ENCODE measurements around the gene MATN1.

MATN1 gene

DNA sequence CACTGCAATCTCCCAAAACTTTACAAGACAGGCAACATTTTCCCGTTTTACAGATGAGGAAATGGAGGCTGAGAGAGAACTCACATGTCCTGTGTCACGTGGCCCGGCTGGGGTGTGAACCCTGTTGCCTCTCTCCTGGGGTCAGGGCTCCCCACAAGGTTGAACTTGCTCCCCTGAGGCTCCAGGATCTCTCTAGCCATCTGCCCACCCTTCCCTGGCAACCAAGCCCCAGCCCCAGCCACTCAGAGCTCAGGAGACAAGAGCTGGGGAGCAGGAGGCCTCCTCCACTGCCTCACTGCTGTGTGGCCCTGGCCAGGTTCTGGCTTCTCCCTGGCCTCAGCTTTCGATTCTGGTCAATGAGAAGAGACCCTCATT, 22.4 kb upstream of the MATN1 start:
- peaks cover 96 to 98% of the 10 kb centered on the region in 2 donors for H3K4me1 Mint-ChIP-seq (ENCODE audit: low read depth in 2 of 2)
- H3K4me3 Mint-ChIP-seq, result peak overlapping the region; percentile 99
- peak overlapping the region; percentile 99 for H3K27ac Mint-ChIP-seq
- no peaks in the 10 kb centered on the region for H3K9me3 Mint-ChIP-seq
- H3K36me3 Mint-ChIP-seq (ENCODE audit: insufficient read depth), result peaks cover 93% of the 10 kb centered on the region
- ATAC-seq (replicated peaks) (no peak), DNase-seq (no peak)
- no peaks in the 10 kb centered on the region for H3K27me3 Mint-ChIP-seq

DNA sequence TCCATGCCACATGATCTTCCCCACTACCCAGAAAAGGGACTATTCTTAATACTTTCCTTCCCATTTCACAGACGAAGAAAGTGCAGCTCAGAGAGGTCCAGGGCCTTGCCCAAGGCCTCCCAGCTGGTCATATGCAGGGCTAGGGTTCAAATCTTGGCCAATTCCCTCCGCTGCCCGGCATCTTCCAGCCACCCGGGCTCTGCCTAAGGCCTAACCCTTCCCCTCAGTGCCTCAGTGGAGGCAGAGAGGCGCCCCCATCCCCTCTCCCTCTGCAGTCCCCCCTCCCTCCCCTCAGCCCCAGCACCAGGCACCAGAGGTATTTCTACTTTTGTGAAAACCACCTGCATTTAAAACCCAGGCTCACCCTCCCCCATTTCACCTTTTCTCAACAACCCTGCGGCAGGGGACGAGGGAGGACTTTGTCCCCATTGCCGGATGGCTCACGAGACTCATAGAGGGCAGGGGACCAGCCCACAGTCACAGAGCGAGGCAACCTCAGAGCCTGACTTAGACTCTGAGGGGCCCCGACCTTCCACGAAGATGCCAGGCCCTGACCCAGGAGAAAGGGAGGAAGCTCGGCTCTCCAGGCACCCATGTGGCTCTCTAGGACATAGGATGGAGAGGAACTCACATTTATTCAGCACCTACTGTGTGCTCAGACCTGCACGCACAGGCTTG, 21.9 kb upstream of the MATN1 start:
- Mint-ChIP-seq H3K36me3 (ENCODE audit: insufficient read depth) (peaks cover 93% of the 10 kb centered on the region), H3K4me3 (peak overlapping the region; percentile 99), H3K27me3 (no peaks in the 10 kb centered on the region), H3K27ac (peak overlapping the region; percentile 99), H3K9me3 (no peaks in the 10 kb centered on the region), H3K4me1 (ENCODE audit: low read depth in 2 of 2) (peaks cover 96 to 98% of the 10 kb centered on the region in 2 donors)
- DNase-seq (no peak), ATAC-seq (replicated peaks) (no peak)

DNA sequence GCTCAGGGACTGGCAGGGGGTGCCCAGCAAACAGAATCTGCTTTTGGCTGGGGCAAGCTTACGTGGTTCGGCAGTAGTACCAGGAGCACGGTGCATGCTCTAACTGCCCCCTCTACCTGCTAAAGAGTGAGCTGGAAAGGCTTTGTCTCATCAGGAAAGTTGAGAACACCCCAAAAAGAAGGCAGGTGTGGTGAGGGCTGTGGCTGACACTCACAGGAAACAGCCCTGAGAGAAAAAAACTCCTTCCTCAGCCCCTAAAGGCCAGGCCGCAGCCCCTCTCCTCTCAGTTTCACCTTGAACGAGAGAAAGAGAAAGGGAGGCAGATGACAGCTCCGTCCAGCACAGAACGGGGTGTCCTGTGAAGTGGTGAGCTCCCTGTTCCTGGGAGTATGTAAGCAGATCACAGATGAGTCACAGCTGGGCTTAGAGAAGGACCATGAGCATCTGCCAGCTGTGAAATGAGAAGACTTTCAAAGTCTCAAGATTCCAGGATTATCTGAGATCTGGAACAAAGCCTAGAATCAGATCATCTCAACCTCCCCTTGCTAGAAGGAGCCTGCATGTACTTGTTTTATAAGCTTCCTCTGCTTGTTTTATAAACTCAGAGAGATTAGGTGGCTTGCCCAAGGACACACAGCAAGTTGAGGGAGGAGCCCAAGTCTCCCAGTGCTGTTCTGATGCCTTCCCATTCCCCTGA, 20.8 kb upstream of the MATN1 start:
- H3K36me3 Mint-ChIP-seq (ENCODE audit: insufficient read depth), result peaks cover 93% of the 10 kb centered on the region
- H3K9me3 Mint-ChIP-seq, result no peaks in the 10 kb centered on the region
- DNase-seq (peak in 2 of 3 experiments; percentile 41 to 46), ATAC-seq (replicated peaks) (peak; percentile 54)
- peak overlapping the region; percentile 99 for H3K4me3 Mint-ChIP-seq
- peak overlapping the region; percentile 99 for H3K27ac Mint-ChIP-seq
- peaks cover 90 to 93% of the 10 kb centered on the region in 2 donors for H3K4me1 Mint-ChIP-seq (ENCODE audit: low read depth in 2 of 2)
- no peaks in the 10 kb centered on the region for H3K27me3 Mint-ChIP-seq

DNA sequence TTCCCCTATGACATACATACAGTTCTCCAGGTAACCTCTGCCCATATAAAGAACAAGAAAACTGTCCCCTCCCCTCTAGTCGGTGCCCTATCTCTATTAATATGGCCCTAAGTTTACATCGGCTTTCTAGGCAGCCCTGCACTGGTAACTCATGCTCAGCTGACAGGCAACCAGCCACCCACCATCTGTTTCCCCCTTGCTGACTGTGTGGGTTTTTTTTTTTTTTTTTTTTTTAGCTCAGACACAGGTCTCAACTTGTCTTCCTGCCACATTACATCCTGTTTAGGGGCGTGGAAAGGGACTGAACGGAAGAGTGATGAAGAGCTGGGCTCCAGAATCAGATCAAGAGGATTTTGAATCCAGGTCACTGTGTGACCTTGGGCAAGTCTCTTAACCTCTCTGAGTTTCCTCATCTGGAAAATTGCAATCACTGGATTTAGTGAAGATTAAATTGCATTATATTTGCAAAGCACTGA, 20.2 kb upstream of the MATN1 start:
- Mint-ChIP-seq H3K9me3 (no peaks in the 10 kb centered on the region), H3K36me3 (ENCODE audit: insufficient read depth) (peaks cover 93% of the 10 kb centered on the region), H3K4me1 (ENCODE audit: low read depth in 2 of 2) (peaks cover 87 to 90% of the 10 kb centered on the region in 2 donors)

DNA sequence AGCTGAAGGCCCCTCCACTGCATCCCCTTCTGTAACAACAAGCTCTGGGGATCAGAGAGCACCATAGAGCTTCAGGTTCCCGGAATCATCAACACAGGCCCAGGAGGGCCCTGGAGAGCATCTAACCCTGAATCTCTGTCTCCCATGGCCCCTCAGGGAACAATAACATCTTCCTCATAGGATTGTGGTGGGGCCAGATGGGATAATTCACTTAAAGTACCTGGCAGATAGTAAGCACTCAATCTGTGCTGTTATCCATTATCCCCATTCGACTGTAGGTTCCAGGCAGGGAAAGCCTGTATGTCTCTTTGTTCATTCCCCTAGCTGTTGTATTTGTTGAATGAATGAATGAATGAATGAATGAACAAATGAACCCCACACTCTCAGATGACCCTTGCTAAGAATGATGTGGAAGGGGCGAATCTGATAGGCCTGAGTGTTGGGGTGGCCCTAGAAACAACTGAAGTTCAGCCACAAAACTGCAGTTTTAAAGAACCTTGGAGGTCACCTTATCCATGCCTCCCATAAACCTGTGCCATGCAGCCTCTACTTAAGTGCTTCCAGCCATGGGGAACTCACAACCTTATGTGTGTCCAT, 19.7 kb upstream of the MATN1 start:
- H3K4me3 Mint-ChIP-seq, result peak overlapping the region; percentile 99

More for the DNA sequence above, 20.2 kb upstream of the MATN1 start:
- ATAC-seq (replicated peaks) (peak; percentile 85), DNase-seq (peak; percentile 64 to 71 (median 68))
- peak overlapping the region; percentile 99 for H3K4me3 Mint-ChIP-seq
- no peaks in the 10 kb centered on the region for H3K27me3 Mint-ChIP-seq
- H3K27ac Mint-ChIP-seq, result peak overlapping the region; percentile 99

DNA sequence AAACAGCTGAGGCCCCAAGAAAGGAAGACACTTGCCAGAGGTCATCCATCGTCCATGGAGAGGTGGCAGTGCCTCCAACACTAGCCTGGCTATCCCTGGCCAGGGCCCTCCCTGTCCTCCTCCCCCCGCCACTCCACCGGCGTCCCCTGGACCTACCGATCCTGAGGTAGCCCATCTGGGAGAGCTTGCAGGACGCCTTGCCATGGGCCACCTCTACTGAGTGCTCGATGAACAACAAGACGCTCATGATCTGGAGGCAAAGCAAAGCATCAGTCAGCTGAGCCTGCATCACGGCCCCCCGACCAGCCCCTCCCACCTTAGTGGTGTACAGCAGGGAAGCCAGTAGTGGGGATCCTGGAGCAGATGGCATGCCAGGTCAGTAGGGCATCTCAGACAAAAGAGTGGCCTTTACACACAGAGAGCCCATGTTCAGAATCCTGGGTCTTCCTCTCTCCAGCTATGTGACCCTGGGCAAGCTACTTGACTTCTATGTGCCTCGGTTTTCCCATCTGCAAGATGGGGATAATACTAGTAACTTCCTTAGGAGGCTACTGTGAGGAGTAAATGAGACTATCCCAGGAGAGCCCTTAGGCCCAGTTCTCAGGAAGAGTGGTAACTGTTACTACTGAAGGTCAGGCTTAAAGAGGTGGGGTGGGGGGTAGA, 19.0 kb upstream of the MATN1 start:
- peak overlapping the region; percentile 99 for H3K4me3 Mint-ChIP-seq
- DNase-seq, result no peak
- no peaks in the 10 kb centered on the region for H3K27me3 Mint-ChIP-seq
- no peaks in the 10 kb centered on the region for H3K9me3 Mint-ChIP-seq
- H3K27ac Mint-ChIP-seq, result peak overlapping the region; percentile 99
- ATAC-seq (replicated peaks), result no peak
- H3K4me1 Mint-ChIP-seq (ENCODE audit: low read depth in 2 of 2), result peaks cover 84 to 85% of the 10 kb centered on the region in 2 donors
- peaks cover 93% of the 10 kb centered on the region for H3K36me3 Mint-ChIP-seq (ENCODE audit: insufficient read depth)

More for the DNA sequence above, 19.7 kb upstream of the MATN1 start:
- no peaks in the 10 kb centered on the region for H3K9me3 Mint-ChIP-seq
- ATAC-seq (replicated peaks) (no peak), DNase-seq (no peak)
- peaks cover 93% of the 10 kb centered on the region for H3K36me3 Mint-ChIP-seq (ENCODE audit: insufficient read depth)
- peaks cover 86 to 90% of the 10 kb centered on the region in 2 donors for H3K4me1 Mint-ChIP-seq (ENCODE audit: low read depth in 2 of 2)
- peak overlapping the region; percentile 99 for H3K27ac Mint-ChIP-seq
- no peaks in the 10 kb centered on the region for H3K27me3 Mint-ChIP-seq

DNA sequence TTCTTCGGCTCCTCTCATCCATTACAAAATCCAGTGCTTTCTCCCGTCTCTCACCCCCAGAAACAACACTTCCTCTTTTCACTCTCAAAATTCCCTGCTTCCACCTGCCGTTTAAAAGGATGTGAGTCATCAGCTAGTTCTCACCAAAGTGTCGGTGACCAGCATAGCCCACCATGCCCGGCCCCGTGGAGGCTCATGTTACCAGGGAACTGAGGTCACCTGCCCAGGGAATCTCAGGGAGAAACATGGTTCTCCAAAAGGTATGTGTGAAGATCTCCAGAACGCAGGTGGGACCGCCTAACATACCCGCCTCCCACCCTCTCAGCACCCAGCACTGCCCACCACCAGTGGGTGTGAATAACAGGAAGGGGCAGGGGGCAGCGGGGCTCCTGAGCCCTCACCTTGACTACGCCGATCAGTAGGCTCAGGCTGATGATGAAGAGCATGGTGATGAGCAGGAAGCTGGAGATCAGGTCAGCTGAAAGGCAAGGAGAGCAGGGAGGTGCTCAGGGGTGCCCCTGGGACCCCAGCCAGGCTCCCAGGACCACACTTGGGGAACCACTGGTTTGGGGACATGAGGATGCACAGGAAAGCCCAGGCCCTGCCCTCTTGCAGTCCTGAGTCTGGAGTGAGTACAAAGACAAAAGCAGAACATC, 18.0 kb upstream of the MATN1 start:
- ATAC-seq (replicated peaks) (no peak), DNase-seq (no peak)
- H3K9me3 Mint-ChIP-seq, result no peaks in the 10 kb centered on the region
- peaks cover 93% of the 10 kb centered on the region for H3K36me3 Mint-ChIP-seq (ENCODE audit: insufficient read depth)
- peak overlapping the region; percentile 99 for H3K27ac Mint-ChIP-seq
- peaks cover 74 to 78% of the 10 kb centered on the region in 2 donors for H3K4me1 Mint-ChIP-seq (ENCODE audit: low read depth in 2 of 2)
- H3K4me3 Mint-ChIP-seq, result peak overlapping the region; percentile 69 to 71
- H3K27me3 Mint-ChIP-seq, result no peaks in the 10 kb centered on the region

DNA sequence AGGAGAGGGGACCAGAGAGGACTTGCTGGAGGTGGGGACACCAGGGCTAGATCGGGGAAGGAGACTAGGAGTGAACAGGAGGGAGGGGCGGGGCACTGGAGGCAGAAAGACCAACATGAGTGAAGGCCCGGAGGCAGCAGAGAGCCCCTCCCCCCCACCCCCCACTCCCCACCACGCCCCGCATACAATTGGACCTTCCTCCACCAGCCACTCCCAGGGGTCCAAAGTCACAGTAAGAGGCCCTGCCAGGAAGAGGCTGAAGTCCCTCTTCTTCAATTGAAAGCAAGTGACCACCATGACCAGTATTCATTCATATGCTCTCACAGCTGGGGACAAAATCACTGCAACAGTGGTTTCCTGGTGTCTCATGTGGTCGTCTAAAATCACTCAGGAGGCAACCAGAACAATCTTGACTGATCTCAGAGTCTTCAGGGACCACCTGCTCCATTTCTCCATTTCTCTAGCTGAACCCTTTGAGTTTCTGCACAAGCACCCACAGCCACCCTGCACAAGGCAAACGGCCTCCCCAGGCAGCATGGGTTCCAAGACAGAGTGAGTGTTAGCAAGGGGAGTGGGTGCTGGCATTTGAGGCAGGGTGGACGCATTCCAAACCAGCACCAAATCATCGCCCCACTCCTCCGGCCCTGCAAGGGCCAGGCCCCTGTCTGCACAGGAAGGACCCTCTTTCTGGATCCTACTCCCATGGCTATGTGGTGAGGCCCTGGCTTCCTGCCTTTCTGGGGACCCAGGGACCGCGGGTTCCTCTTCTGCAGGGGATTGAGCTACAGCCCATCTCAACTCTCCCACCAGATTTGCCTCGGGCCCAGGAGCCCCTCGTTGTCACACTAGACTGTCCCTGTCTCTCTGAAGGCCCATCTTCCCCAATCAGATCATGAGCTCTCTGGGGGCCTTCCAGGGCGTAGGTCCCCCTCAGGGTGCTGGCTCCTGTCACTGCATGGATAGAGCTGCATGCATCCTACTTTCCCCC, 17.2 kb upstream of the MATN1 start:
- ATAC-seq (replicated peaks), result no peak
- Mint-ChIP-seq H3K27ac (peak overlapping the region; percentile 99), H3K36me3 (ENCODE audit: insufficient read depth) (peaks cover 94% of the 10 kb centered on the region), H3K9me3 (no peaks in the 10 kb centered on the region), H3K27me3 (no peaks in the 10 kb centered on the region), H3K4me1 (ENCODE audit: low read depth in 2 of 2) (peaks cover 70 to 74% of the 10 kb centered on the region in 2 donors), H3K4me3 (peak overlapping the region; percentile 69 to 71)
- no peak for DNase-seq

DNA sequence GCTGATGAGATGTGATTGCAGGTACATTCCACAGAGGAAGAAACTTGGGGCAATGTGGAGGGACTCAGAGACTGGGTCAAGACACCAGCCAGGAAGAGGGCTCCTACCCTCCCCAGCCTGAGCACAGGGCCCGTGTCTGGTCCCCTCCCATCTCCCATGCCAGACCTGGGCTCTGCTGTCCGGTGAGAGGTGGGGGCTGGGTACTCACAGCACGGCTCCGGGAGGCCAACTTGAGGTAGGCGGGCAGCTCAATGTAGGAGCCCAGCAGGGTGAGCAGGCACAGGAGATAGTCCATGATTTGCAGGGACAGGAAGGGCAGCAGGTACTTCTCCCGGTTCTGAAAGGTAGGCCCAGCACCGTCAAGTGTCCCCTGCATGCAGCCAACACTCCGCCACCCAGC, 16.2 kb upstream of the MATN1 start:
- ATAC-seq (replicated peaks), result no peak
- H3K27ac Mint-ChIP-seq, result peak overlapping the region in 1 of 2 donors; percentile 99
- no peak overlapping the region for H3K4me3 Mint-ChIP-seq

DNA sequence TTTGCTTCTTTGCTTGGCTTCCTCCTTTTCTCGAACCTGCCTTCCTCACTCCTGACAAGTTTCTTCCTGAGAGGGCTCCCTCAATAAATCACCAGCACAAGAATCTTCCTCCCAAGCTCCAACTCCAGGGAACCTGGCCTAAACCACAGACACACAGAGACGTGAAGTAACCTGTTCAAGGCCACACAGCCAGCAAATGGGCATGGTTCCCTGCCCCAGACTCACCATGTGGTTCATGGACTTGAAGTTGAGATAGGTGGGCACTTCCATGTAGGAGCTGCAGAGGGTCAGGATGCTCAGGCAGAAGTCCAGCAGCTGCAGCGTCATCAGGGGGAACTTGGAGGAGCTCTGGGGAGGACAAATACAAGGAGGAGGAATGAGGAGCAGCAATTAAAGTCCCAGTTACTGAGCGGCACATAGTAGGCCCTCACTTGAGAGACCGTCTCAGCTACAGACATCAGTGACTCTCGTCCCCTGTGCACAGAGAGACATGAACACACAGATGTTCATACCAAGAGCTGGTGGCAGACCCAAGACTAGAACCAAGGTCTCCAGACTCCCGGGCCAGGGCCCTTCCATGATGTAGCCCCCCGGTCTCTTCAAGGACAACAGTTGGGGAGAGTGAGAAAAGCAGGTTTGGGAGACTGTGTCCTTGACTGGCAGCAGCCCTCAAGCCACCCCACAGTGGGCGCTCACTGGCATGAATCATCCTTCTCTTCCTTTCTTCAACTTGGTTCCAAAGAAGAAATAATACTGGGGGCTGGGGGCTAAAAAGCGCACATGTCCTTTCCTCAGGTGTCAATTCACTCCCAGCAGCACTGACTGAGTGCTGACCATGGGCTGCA, 15.6 kb upstream of the MATN1 start:
- DNase-seq (no peak), ATAC-seq (replicated peaks) (no peak)
- H3K4me1 Mint-ChIP-seq (ENCODE audit: low read depth in 2 of 2), result peaks cover 59 to 64% of the 10 kb centered on the region in 2 donors
- no peaks in the 10 kb centered on the region for H3K9me3 Mint-ChIP-seq
- H3K27me3 Mint-ChIP-seq, result no peaks in the 10 kb centered on the region
- peak overlapping the region in 1 of 2 donors; percentile 24 for H3K4me3 Mint-ChIP-seq
- H3K36me3 Mint-ChIP-seq (ENCODE audit: insufficient read depth), result peaks cover 98% of the 10 kb centered on the region
- peak overlapping the region; percentile 88 to 99 for H3K27ac Mint-ChIP-seq

More for the DNA sequence above, 16.2 kb upstream of the MATN1 start:
- Mint-ChIP-seq H3K27me3 (no peaks in the 10 kb centered on the region), H3K4me1 (ENCODE audit: low read depth in 2 of 2) (peaks cover 64 to 70% of the 10 kb centered on the region in 2 donors), H3K36me3 (ENCODE audit: insufficient read depth) (peaks cover 95% of the 10 kb centered on the region), H3K9me3 (no peaks in the 10 kb centered on the region)
- DNase-seq, result no peak

DNA sequence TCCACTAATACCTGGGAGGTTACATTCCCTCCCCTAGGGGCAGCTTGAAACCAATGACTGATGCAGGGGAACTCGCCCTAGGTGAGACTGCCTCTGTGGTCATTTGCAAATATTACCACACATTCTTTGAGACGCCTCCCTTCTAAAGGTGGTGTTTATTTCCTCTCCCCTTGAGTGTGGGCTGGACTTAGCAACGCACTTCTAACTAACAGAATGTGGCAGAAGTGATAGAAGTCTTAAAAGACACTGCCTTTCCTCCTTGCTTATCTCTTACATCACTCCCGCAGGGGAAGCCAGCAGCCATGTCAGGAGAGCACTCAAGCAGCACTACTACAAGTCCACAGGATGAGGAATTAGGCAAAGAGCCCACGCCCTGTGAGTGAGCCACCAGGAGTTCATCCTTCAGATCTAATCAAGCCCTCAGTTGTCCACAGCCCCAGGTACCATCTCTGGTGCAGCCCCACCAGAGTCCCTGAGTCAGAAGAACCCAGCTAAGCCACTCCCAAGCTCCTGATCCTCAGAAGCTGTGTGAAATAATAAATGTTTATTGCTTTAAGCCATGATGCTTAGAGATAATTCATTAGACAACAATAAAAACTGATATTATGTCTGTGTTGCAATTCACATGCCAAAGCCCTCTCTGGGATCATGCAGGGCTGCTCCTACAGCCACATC, 14.8 kb upstream of the MATN1 start:
- Mint-ChIP-seq H3K27ac (peak overlapping the region; percentile 88 to 99), H3K27me3 (no peaks in the 10 kb centered on the region), H3K4me1 (ENCODE audit: low read depth in 2 of 2) (peaks cover 51 to 57% of the 10 kb centered on the region in 2 donors), H3K9me3 (no peaks in the 10 kb centered on the region), H3K36me3 (ENCODE audit: insufficient read depth) (peaks cover 98% of the 10 kb centered on the region), H3K4me3 (peak overlapping the region; percentile 27 to 33)
- DNase-seq, result no peak
- peak; percentile 60 for ATAC-seq (replicated peaks)
